GM12878 (cell line): Measurements from ENCODE around the gene SPATA46. TPM values are rescaled to one million over a fixed set of nuclear protein-coding genes. Genes with fewer than 3 reads are reported as not detected.
"Not testable (repeated sequence)": the region's sequence is repeated elsewhere in the genome, so short reads cannot be mapped to it uniquely, and the experiment has no call there.

Experiments used
- ATAC-seq: fragments of 200-7000 bp; cut with Tn5 transposase; 3 replicates; pipeline ENCODE4 v1.9.1; 2020; ENCODE audit warnings: mild to moderate bottlenecking, moderate library complexity
- BruUV-seq: library from RNA; stranded (reverse); fragments of 400-500 nt; replicated peaks from 2 replicates; lab custom pipeline; 2021; lab: Mats Ljungman, UMichigan
- CTCF ChIA-PET: fragments of 300-600 bp; sonication (Branson Sonifier 250); formaldehyde crosslinking; extraction: SDS; loops from one replicate; lab custom pipeline; 2021; ENCODE audit warnings: inconsistent platforms; lab: Yijun Ruan, JAX
- POLR2A ChIA-PET: fragments of 350-600 bp; formaldehyde crosslinking; extraction: SDS; loops from one replicate; lab custom pipeline; 2021; ENCODE audit warnings: inconsistent platforms; lab: Charles Lee
- RAD21 ChIA-PET: fragments of 300-600 bp; sonication (Branson Sonifier 250); formaldehyde crosslinking; loops from one replicate; lab custom pipeline; 2023; ENCODE audit warnings: antibody characterized with exemption; ENCODE audit not compliant: unreplicated experiment; lab: Charles Lee
- SMC1A ChIA-PET: fragments of 300-600 bp; sonication (Branson Sonifier 250); formaldehyde crosslinking; loops from one replicate; lab custom pipeline; 2023; ENCODE audit not compliant: unreplicated experiment, uncharacterized antibody; lab: Charles Lee
- DNase-seq: peaks from one replicate; pipeline ENCODE4 v3.0.0-alpha.2; 2011; ENCODE audit warnings: low read depth, low spot score
- FAIRE-seq: peaks from 3 replicates; lab custom pipeline; 2011; peaks lifted over from hg19 to GRCh38; lab: Jason Lieb, UNC
- H2AFZ ChIP-seq: 2 replicates; pipeline ENCODE4 v1.6.0; 2011; ENCODE audit warnings: low read depth, low read length, control low read depth; ENCODE audit not compliant: control insufficient read depth
- H3K27ac ChIP-seq: 2 replicates; pipeline ENCODE4 v1.5.1; 2011; ENCODE audit warnings: control low read depth; ENCODE audit not compliant: control insufficient read depth, insufficient read depth
- H3K27me3 ChIP-seq, 2 experiments: replicated peaks in 1 of 2; 2 replicates each; pipeline versions ENCODE4 v1.6.0 to v1.6.1; 2011; ENCODE audit warnings: low read length in 1 of 2; ENCODE audit not compliant: control insufficient read depth in 2 of 2, insufficient read depth in 2 of 2
- H3K36me3 ChIP-seq, 2 experiments: 2 replicates each; pipeline ENCODE4 v1.5.1; 2011; ENCODE audit warnings: low read length in 1 of 2; ENCODE audit not compliant: control insufficient read depth in 2 of 2, insufficient read depth in 2 of 2
- H3K4me1 ChIP-seq: 2 replicates; pipeline ENCODE4 v1.6.1; 2011; ENCODE audit warnings: mild to moderate bottlenecking, low read length, moderate library complexity, mixed read lengths; ENCODE audit not compliant: control insufficient read depth, insufficient read depth
- H3K4me2 ChIP-seq: 2 replicates; pipeline ENCODE4 v1.6.0; 2011; ENCODE audit warnings: control low read depth; ENCODE audit not compliant: control insufficient read depth, insufficient read depth
- H3K4me3 ChIP-seq: fragments of 200-600 bp; sonication (generic); 2 replicates; pipeline ENCODE4 v1.5.1; 2016
- H3K79me2 ChIP-seq: 2 replicates; pipeline ENCODE4 v1.6.0; 2011; ENCODE audit warnings: low read length; ENCODE audit not compliant: control insufficient read depth, insufficient read depth
- H3K9ac ChIP-seq: 2 replicates; pipeline ENCODE4 v1.8.0; 2011; ENCODE audit warnings: low read length, control low read depth, mixed read lengths; ENCODE audit not compliant: control insufficient read depth, insufficient read depth
- H3K9me3 ChIP-seq: replicated peaks from 3 replicates; pipeline ENCODE4 v1.5.1; 2011; ENCODE audit warnings: mild to moderate bottlenecking, low read length; ENCODE audit not compliant: control insufficient read depth, insufficient read depth
- H4K20me1 ChIP-seq: 2 replicates; pipeline ENCODE4 v1.6.0; 2011; ENCODE audit not compliant: control insufficient read depth, insufficient read depth
- CEBPB ChIP-seq, 2 experiments: fragments of 150-350 bp in 1 of 2; IDR thresholded peaks; 2 replicates each; pipeline ENCODE4 v1.6.1; 2012 to 2014; ENCODE audit warnings: low read depth in 2 of 2, low read length in 2 of 2, borderline replicate concordance in 1 of 2, inconsistent platforms in 1 of 2
- ESRRA ChIP-seq: IDR thresholded peaks from 2 replicates; pipeline ENCODE4 v1.6.1; 2012; ENCODE audit warnings: mild to moderate bottlenecking, low read length, improper control_type of control experiment
- RAD21 ChIP-seq: IDR thresholded peaks from 2 replicates; pipeline ENCODE4 v1.6.1; 2011; ENCODE audit warnings: mild to moderate bottlenecking, low read depth, low read length, moderate library complexity; ENCODE audit not compliant: insufficient read depth
- SMAD5 ChIP-seq: IDR thresholded peaks from 2 replicates; pipeline ENCODE4 v1.6.1; 2016; ENCODE audit warnings: antibody characterized with exemption, low read depth
- WGBS: methylation state at CpG from one replicate; pipeline ENCODE4 v1.1.6; 2016; ENCODE audit warnings: low lambda C conversion rate; ENCODE audit not compliant: insufficient replicate concordance, insufficient coverage; ENCODE audit errors: missing lambda C conversion rate; 5-methylcytosine and 5-hydroxymethylcytosine counted together
- in situ Hi-C: fragments of 300-500 bp; cut with MboI; formaldehyde crosslinking; loops from 9 replicates; pipeline ENCODE4 v1.14.3; 2018; ENCODE audit warnings: mixed read lengths
- intact Hi-C: fragments of 100-400 bp; cut with micrococcal nuclease; formaldehyde crosslinking; loops from one replicate; pipeline ENCODE4 v1.14.2; 2022; ENCODE audit not compliant: unreplicated experiment
- polyA plus RNA-seq, 11 experiments: library from polyadenylated mRNA; depleted of rRNA in 4 of 11; unstranded in 6 of 11; stranded (reverse) in 5 of 11; fragments of >200 nt; fragmentation: Nextera tagmentation in 4 of 11; fragmentation: Illumina TruSeq in 1 of 11; extraction: Ambion mirVana in 4 of 11; extraction: Trizol in 1 of 11; gene quantifications; 1 replicate in 1 of 11; 2 replicates in 10 of 11; pipeline versions ENCODE4 v1.2.1 to v1.2.3, GENCODE V29; 2011 to 2016; ENCODE audit warnings: inconsistent platforms in 2 of 11, missing spikeins in 2 of 11, low read depth in 1 of 11
- total RNA-seq, 4 experiments: library from RNA; depleted of rRNA in 3 of 4; stranded (reverse); fragments of >200 nt in 3 of 4; fragmentation: Illumina TruSeq in 1 of 4; extraction: Trizol in 1 of 4; gene quantifications; 2 replicates each; pipeline versions ENCODE4 v1.2.1 to v1.2.3, GENCODE V29; 2013 to 2021
- TF ChIP-seq, protein P1 (sequence below): IDR thresholded peaks from 2 replicates; pipeline ENCODE4 v1.6.1; 2011; ENCODE audit warnings: borderline replicate concordance, low read depth, mild to moderate bottlenecking, moderate library complexity, low read length; ENCODE audit not compliant: insufficient read depth, poor library complexity, severe bottlenecking

Gene SPATA46
- total and polyA plus RNA-seq, 10 of the 15 experiments (the other 5 are each of a cell fraction or from before 2014, with no cell fraction given) = not detected

- H3K27me3 ChIP-seq, POLR2A ChIA-PET, H3K36me3 ChIP-seq, FAIRE-seq, H3K4me3 ChIP-seq, RAD21 ChIA-PET, in situ Hi-C loops, DNase-seq, H3K9ac ChIP-seq, H3K27ac ChIP-seq, H4K20me1 ChIP-seq, H3K9me3 ChIP-seq, H2AFZ ChIP-seq, ATAC-seq, intact Hi-C loops, H3K79me2 ChIP-seq, H3K4me1 ChIP-seq, BruUV-seq, H3K4me2 ChIP-seq: not testable (repeated sequence)
- ChIA-PET CTCF (interaction anchor here (1.2 kb wide), 1 partner anchor 10 kb away, joined by 3 read pairs; no protein-coding TSS in a partner anchor), SMC1A (interaction anchor here (1.7 kb wide), 1 partner anchor 10 kb away, joined by 4 read pairs; no protein-coding TSS in a partner anchor)
- WGBS = 43% methylated on average over 7 of the region's 7 CpGs
Observed at GRCh38 chr1:162418584-162418983, 41.9 kb upstream of the SPATA46 start.

DNA sequence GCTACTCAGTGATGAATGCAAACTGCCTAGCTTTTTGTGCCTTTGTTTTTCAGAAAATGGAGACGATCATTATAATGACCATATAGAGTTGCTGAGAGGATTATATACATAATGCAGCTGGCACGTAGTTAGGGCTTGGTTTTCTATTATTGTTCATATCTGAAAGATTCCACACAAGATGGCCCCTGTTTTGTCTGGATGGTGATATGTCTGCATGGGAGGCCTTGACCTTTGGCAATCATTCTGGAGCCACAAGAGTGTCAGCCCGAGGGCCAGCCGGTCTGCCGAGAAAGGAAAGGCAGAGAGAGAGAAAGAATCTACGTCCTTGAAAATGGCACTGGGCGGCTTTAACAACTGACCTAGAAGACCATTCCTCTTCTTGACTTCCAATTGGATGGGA is 41.0 kb upstream of the SPATA46 start:
- DNase-seq (no peak), FAIRE-seq (no peak), ATAC-seq (no peak)
- WGBS = 46% methylated on average over 7 of the region's 7 CpGs
- H2AFZ ChIP-seq = no peak overlapping the region
- no peak overlapping the region for H3K4me2 ChIP-seq
- no peaks in the 10 kb centered on the region; the same call in 1 of the 3 replicates for H3K9me3 ChIP-seq
- H3K9ac ChIP-seq = no peak overlapping the region
- intact Hi-C loops = no loop called here
- ChIA-PET RAD21 (no interaction called here), SMC1A (no interaction called here), CTCF (interaction anchor here (1.2 kb wide), 1 partner anchor 9 kb away, joined by 3 read pairs; no protein-coding TSS in a partner anchor), POLR2A (no interaction called here)
- no peaks in the 10 kb centered on the region for H3K36me3 ChIP-seq
- BruUV-seq = no TSS peak
- H4K20me1 ChIP-seq = no peaks in the 10 kb centered on the region
- no peaks in the 10 kb centered on the region for H3K79me2 ChIP-seq
- TF ChIP-seq, protein P1, sequence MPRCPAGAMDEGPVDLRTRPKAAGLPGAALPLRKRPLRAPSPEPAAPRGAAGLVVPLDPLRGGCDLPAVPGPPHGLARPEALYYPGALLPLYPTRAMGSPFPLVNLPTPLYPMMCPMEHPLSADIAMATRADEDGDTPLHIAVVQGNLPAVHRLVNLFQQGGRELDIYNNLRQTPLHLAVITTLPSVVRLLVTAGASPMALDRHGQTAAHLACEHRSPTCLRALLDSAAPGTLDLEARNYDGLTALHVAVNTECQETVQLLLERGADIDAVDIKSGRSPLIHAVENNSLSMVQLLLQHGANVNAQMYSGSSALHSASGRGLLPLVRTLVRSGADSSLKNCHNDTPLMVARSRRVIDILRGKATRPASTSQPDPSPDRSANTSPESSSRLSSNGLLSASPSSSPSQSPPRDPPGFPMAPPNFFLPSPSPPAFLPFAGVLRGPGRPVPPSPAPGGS = no peak
- TF ChIP-seq RAD21 (no peak), CEBPB (IDR thresholded peaks at IDR 0.05; ENCODE audit: borderline replicate concordance in 1 of 2, low read depth in 2 of 2, low read length in 2 of 2) (no peak), ESRRA (no peak), SMAD5 (no peak)
- no peak overlapping the region for H3K27ac ChIP-seq
- in situ Hi-C loops = no loop called here
- no peak overlapping the region for H3K4me3 ChIP-seq
- H3K4me1 ChIP-seq = no peaks in the 10 kb centered on the region
- H3K27me3 ChIP-seq = no peaks in the 10 kb centered on the region
